ENCODE results near the gene GPHN. TPM values are rescaled to one million over a fixed set of nuclear protein-coding genes. Genes with fewer than 3 reads are reported as not detected.
"Not testable (repeated sequence)": the region's sequence is repeated elsewhere in the genome, so short reads cannot be mapped to it uniquely, and the experiment has no call there.

GPHN gene
- total RNA-seq, 1 experiment from 2014 or later, result 34.9 TPM

DNA sequence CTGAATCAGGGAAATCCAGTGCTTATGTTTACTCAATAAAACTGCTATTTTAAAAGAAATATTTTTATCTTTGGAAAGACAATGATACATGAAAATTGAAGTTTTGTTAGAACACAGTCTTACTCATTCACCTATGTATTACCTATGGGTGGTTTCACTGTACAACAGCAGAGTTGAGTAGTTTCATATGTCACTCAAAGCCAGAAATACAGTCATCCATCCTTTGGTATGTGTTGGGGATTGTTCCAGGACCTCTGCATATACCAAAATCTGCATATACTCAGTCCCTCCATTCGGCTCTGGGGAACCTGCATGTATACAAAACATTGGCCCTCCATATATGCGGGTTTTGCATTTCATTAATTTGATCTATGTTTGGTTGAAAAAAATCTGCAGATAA is 190.6 kb downstream of the GPHN start:
- BruUV-seq (replicated peaks), result no TSS peak
- no peak overlapping the region for H3K4me3 Mint-ChIP-seq (ENCODE audit: low read depth, unreplicated experiment)
- intact Hi-C loops (cut with micrococcal nuclease; ENCODE audit: unreplicated experiment), result no loop called here
- no peak for TF ChIP-seq CTCF (IDR thresholded peaks at IDR 0.05; ENCODE audit: unreplicated experiment)
- H3K27me3 Mint-ChIP-seq (ENCODE audit: unreplicated experiment), result no peaks in the 10 kb centered on the region
- no peak for DNase-seq
- no peak overlapping the region for H3K27ac Mint-ChIP-seq (ENCODE audit: unreplicated experiment)
- CTCF ChIA-PET, result no interaction called here
- H3K4me1 Mint-ChIP-seq (ENCODE audit: low read depth, unreplicated experiment), result no peaks in the 10 kb centered on the region
- H3K9me3 Mint-ChIP-seq (ENCODE audit: low read depth, unreplicated experiment), result peaks cover 6% of the 10 kb centered on the region
- H3K36me3 Mint-ChIP-seq (ENCODE audit: insufficient read depth, unreplicated experiment), result peaks cover 6% of the 10 kb centered on the region

- Mint-ChIP-seq H3K9me3 (ENCODE audit: low read depth, unreplicated experiment) (peaks cover 17% of the 10 kb centered on the region), H3K4me3 (ENCODE audit: low read depth, unreplicated experiment) (no peak overlapping the region), H3K36me3 (ENCODE audit: insufficient read depth, unreplicated experiment) (peaks cover 6% of the 10 kb centered on the region), H3K27ac (ENCODE audit: unreplicated experiment) (no peak overlapping the region), H3K27me3 (ENCODE audit: unreplicated experiment) (no peaks in the 10 kb centered on the region), H3K4me1 (ENCODE audit: low read depth, unreplicated experiment) (no peaks in the 10 kb centered on the region)
- intact Hi-C loops (cut with micrococcal nuclease; ENCODE audit: unreplicated experiment), result no loop called here
- no peak for TF ChIP-seq CTCF (IDR thresholded peaks at IDR 0.05; ENCODE audit: unreplicated experiment)
- no TSS peak for BruUV-seq (replicated peaks)
- CTCF ChIA-PET, result no interaction called here
- no peak for DNase-seq
Observed at GRCh38 chr14:66701813-66702212, 193.9 kb downstream of the GPHN start.

DNA sequence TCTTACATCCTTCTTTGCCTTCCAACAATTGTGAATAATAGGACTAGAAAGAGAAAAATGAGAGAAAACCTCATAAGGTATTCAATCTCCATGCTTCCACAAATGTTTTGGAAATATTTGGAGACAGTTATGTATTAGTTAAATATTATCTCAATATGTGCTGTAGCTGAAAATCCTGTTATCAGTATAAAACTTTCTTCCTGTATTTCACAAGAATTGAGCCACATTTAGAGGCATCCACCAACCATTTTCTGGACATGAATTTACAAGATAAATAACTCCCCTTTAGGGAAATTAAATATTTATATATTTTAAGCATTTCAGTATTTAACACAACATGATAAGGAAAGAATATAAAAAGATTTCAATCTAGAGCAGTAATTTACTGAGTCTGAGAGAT is 200.3 kb downstream of the GPHN start:
- BruUV-seq (replicated peaks), result no TSS peak
- no peaks in the 10 kb centered on the region for H3K27me3 Mint-ChIP-seq (ENCODE audit: unreplicated experiment)
- no peak overlapping the region for H3K4me3 Mint-ChIP-seq (ENCODE audit: low read depth, unreplicated experiment)
- H3K4me1 Mint-ChIP-seq (ENCODE audit: low read depth, unreplicated experiment), result peaks cover 18% of the 10 kb centered on the region
- H3K27ac Mint-ChIP-seq (ENCODE audit: unreplicated experiment), result no peak overlapping the region
- no peak for TF ChIP-seq CTCF (IDR thresholded peaks at IDR 0.05; ENCODE audit: unreplicated experiment)
- no peaks in the 10 kb centered on the region for H3K36me3 Mint-ChIP-seq (ENCODE audit: insufficient read depth, unreplicated experiment)
- intact Hi-C loops (cut with micrococcal nuclease; ENCODE audit: unreplicated experiment), result no loop called here
- peaks cover 12% of the 10 kb centered on the region for H3K9me3 Mint-ChIP-seq (ENCODE audit: low read depth, unreplicated experiment)
- CTCF ChIA-PET, result no interaction called here
- no peak for DNase-seq

DNA sequence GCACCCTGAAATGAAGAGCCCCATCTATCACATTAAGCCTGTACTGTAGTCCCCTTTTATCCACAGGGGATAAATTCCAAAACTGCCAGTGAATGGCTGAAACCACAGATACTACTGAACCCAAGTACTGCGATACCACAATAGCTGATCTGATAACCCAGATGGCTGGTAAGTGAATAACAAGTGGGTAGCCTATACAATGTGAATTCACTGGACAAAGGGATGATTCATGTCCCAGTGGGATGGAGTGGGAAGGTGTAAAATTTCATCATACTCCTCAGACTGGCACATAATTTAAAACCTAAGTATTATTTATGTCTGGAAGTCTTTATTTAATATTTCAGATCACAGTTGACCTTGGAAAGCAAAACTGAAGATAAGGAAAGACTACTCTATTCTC is 201.3 kb downstream of the GPHN start:
- CTCF ChIA-PET, result no interaction called here
- H3K27ac Mint-ChIP-seq (ENCODE audit: unreplicated experiment), result no peak overlapping the region
- intact Hi-C loops (cut with micrococcal nuclease; ENCODE audit: unreplicated experiment), result no loop called here

GRCh38 chr14:66714291-66714690 is 206.3 kb downstream of the GPHN start:
- H3K36me3 Mint-ChIP-seq (ENCODE audit: insufficient read depth, unreplicated experiment); CTCF ChIA-PET; DNase-seq; intact Hi-C loops (cut with micrococcal nuclease; ENCODE audit: unreplicated experiment); H3K4me3 Mint-ChIP-seq (ENCODE audit: low read depth, unreplicated experiment); H3K9me3 Mint-ChIP-seq (ENCODE audit: low read depth, unreplicated experiment); BruUV-seq (replicated peaks); H3K27me3 Mint-ChIP-seq (ENCODE audit: unreplicated experiment); H3K27ac Mint-ChIP-seq (ENCODE audit: unreplicated experiment): not testable (repeated sequence)
- peaks cover 17% of the 10 kb centered on the region for H3K4me1 Mint-ChIP-seq (ENCODE audit: low read depth, unreplicated experiment)

More for the DNA sequence above, 201.3 kb downstream of the GPHN start:
- peaks cover 7% of the 10 kb centered on the region for H3K9me3 Mint-ChIP-seq (ENCODE audit: low read depth, unreplicated experiment)
- no peak for DNase-seq
- BruUV-seq (replicated peaks), result no TSS peak
- H3K4me1 Mint-ChIP-seq (ENCODE audit: low read depth, unreplicated experiment), result peaks cover 18% of the 10 kb centered on the region
- H3K27me3 Mint-ChIP-seq (ENCODE audit: unreplicated experiment), result no peaks in the 10 kb centered on the region
- no peak for TF ChIP-seq CTCF (IDR thresholded peaks at IDR 0.05; ENCODE audit: unreplicated experiment)
- H3K36me3 Mint-ChIP-seq (ENCODE audit: insufficient read depth, unreplicated experiment), result no peaks in the 10 kb centered on the region
- H3K4me3 Mint-ChIP-seq (ENCODE audit: low read depth, unreplicated experiment), result no peak overlapping the region

GRCh38 chr14:66715313-66715712 is 207.4 kb downstream of the GPHN start:
- H3K36me3 Mint-ChIP-seq (ENCODE audit: insufficient read depth, unreplicated experiment); H3K27ac Mint-ChIP-seq (ENCODE audit: unreplicated experiment); CTCF ChIA-PET; H3K4me3 Mint-ChIP-seq (ENCODE audit: low read depth, unreplicated experiment); H3K27me3 Mint-ChIP-seq (ENCODE audit: unreplicated experiment); BruUV-seq (replicated peaks); H3K9me3 Mint-ChIP-seq (ENCODE audit: low read depth, unreplicated experiment); DNase-seq; H3K4me1 Mint-ChIP-seq (ENCODE audit: low read depth, unreplicated experiment); intact Hi-C loops (cut with micrococcal nuclease; ENCODE audit: unreplicated experiment): not testable (repeated sequence)

Measured in Calu3 (cell line).